GM18526 (cell line): ENCODE measurements around the gene KCNAB2.

Experiments
- POLR2A ChIP-seq: IDR thresholded peaks from 3 replicates; pipeline ENCODE4 v1.6.1; 2011; ENCODE audit not compliant: insufficient read length; ENCODE audit errors: extremely low read depth

The KCNAB2 gene

DNA sequence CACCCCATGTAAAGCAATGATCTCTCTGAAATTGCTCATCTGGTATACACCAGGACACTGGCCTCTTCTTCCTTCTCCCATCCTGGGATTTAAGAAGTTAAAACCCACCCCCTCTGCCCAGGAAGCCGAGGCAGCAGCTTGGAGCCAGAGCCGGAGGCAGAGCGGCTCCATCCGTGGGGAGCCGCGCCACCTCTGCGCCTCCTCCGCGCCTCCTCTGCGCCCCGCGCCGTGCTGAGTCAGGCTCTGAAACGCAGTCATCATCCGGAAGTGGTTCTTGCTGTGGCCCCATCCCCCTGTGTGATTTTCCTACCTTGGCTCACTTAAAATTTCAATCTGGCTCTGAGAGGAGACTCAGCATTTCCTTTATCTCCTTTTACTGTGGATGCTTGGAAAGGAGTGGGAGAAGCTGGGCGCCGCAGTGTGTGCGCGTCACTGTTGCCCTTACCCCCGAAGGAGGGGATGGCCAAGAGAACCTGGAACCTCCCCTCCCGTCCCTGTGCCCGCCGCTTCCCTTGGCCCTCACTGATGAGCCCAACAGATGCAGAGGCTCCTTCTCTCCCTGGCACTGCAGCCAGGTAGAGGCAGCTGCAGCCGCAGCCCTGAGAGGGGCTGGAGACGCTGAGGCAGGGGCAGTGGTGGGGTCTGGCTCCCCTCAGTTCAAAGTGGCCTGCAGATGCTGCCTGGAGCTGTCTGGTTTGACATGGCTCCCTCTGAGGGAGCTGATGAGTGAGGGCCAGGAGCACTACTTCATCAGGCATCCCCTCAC lies 38.2 kb upstream of the KCNAB2 start:
- TF ChIP-seq POLR2A: no peak

DNA sequence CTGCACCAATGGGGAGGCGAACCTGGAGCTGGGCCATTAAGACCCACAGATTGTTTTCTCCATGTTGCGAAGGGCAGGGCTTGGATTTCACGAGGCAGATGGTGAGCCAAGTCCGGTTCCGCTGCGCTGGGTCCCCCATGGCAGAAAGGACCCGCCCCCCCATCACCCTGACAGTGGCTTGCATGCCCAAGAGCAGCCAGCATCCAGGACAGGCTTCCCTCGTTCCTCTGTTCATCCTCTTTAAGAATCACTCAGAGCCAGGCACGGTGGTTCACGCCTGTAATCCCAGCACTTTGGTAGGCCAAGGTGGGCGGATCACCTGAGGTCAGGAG lies 37.6 kb upstream of the KCNAB2 start:
- TF ChIP-seq POLR2A: no peak

DNA sequence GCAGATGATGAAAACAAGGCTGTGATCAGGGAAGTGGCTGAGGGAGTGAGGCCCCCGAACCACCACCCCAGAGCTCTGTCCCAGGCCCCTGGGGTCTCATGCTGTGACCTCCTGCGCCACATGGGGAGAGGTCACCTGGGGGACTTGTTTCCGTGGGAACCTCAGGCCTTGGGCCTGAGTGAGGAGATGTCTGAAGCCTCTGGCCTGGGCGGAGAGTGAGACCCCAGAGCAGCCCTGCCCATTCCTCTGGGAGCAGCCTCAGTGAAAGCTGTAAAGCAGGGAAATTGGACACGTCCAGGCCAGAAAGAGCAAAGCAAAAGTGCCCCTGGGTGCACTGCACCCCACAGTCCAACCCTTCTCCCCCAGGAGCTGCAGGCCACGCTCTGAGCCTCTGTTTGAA lies 37.0 kb upstream of the KCNAB2 start:
- TF ChIP-seq POLR2A: no peak

DNA sequence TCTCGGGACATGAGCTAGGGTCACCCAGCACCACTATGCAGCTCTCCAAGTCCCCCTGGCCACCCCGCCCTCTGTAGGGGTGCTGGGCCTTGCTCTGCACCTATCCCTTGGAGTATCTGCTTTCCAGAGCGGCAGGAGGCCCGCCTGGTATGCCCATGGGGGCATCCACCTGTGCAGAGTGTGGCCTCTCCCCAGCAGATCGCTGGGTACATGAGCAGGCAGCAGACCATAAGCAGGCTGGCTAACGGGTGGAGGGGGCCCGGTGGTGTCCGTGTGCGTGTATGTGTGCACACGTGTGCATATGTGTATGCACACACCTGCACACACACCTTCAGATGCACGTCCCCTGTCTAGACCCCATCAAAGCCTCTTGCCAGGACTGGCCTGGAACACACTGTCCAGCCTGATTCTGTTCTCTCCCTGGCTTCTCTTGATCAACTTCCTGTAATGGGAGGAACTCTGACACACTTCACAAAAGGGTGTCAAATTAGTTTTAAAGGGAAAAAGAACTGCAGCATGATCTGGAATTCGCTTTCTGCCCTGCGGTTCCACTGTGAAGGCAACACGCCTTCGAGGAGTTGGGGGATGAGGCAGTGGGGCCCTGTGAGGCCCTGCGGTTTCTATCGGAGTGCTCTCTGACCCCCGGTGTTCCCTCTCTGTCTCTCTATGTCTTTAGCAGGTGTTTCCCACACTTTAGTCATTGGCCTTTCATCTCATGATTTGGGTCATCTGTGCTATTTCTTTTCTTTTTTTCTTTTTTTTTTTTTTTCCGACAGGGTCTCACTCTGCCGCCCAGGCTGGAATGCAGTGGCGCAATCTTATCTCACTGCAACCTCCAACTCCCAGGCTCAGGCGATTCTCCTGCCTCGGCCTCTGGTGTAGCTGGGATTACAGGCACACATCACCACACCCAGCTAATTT lies 36.3 kb upstream of the KCNAB2 start:
- TF ChIP-seq POLR2A: no peak

DNA sequence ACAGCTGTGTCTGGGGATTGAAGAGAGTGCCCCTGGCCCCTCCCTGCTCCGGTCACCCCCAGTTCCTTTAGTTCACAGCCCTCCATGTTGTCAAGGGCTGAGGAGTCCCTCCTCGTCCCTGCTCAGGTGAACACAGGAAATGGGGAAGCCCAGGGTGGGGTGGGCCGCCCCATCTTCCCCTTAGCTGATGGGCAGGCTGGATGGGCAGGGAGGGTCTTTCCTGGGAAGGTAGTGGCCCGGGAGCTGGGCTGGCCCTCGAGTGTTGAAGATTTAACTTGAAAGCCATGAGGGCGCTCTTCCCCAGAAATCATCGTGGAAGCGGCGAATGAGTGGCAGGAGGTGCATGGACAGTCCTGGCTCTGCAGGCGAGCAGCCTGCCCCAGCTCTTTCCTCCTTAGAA lies 35.1 kb upstream of the KCNAB2 start:
- TF ChIP-seq POLR2A: no peak

DNA sequence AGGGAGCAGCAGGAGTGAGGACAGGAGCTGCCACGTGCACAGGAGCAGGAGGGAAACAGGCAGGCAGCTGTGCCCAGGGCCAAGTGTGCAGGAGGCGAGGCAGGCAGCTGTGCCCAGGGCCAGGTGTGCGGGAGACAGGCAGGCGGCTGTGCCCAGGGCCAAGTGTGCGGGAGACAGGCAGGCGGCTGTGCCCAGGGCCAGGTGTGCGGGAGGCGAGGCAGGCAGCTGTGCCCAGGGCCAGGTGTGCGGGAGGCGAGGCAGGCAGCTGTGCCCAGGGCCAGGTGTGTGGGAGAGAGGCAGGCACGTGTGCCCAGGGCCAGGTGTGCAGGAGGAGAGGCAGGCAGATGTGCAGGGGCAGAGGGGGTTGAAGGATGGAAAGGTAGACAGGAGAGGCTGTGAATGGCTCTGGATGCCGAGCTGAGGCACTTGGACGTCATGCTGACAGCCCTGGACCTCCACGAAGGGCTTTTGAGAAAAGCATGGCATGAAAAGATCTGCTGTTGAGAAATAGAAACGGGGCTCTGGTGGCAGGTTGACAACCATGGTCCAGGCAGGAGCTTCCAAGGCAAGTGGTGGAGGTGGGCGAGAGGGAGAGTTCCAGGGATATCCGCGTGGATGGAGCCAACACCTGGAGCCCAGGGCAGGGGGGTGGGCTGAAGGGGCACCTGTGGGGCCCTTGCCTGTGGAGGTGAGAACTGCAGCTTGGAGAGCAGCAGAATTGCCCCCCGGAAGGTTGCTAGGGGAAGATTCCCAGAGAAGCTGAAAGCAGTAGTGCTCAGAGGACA lies 34.3 kb upstream of the KCNAB2 start:
- no peak for TF ChIP-seq POLR2A

DNA sequence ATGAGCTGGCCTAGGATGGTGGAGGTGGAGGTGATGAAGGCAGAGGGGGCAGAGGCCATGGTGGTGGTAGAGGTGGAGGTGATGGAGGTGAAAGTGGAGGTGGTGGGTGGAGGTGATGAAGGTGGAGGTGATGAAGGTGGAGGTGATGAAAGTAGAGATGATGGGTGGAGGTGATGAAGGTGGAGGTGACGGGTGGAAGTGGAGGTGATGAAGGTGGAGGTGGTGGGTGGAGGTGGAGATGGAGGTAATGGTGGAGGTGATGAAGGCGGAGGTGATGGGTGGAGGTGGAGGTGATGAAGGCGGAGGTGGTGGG lies 33.8 kb upstream of the KCNAB2 start:
- TF ChIP-seq POLR2A: no peak

DNA sequence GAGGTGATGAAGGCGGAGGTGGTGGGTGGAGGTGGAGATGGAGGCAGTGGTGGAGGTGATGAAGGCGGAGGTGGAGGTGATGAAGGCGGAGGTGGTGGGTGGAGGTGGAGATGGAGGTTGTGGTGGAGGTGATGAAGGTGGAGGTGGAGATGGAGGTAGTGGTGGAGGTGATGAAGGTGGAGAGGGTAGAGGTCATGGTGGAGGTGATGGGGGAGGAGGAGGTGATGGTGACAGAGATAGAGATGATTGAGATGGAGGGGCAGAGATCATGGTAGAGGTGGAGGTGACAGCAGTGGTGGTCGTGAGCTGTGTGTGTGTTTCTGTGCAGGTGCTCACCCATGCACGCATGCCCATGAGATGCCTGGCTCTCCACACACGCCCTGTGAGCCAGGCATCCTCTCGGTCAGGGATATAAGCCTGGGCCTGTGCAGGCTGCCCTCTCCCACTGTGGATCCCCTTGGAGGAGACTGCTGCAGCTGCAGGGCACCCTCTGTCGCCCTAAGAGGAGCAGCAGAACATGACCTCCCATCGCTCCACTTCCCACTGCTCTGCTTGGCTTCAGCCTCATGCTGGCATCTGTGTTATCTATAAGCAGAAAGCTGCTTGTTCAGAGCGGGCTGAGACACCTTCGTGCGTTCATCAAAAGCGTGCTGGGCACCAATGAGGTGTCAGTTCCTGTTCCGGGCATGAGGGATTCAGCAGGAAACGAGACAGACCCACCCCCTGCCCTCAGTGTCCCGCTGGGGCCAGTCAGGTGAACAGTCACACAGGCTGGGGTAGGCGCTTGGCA lies 33.0 kb upstream of the KCNAB2 start:
- no peak for TF ChIP-seq POLR2A

DNA sequence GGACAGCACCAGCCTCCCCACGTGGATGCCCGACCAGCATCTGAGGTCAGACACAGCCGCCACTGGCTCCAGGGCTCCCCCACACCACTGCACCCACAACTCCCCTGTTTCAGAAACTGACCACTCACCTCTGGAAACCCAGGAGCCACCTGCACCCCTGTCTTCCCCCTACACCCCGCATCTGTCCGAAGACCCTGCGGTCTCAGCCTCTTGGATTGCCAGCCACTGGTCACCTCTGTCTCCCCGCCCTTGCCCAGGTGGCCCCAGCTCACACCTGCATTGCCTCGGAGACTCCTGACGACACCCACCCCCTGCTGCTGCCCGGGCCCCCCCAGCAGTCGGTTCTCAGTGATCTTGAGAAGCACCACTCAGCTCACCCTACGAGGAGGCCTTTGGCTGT lies 32.2 kb upstream of the KCNAB2 start:
- no peak for TF ChIP-seq POLR2A

DNA sequence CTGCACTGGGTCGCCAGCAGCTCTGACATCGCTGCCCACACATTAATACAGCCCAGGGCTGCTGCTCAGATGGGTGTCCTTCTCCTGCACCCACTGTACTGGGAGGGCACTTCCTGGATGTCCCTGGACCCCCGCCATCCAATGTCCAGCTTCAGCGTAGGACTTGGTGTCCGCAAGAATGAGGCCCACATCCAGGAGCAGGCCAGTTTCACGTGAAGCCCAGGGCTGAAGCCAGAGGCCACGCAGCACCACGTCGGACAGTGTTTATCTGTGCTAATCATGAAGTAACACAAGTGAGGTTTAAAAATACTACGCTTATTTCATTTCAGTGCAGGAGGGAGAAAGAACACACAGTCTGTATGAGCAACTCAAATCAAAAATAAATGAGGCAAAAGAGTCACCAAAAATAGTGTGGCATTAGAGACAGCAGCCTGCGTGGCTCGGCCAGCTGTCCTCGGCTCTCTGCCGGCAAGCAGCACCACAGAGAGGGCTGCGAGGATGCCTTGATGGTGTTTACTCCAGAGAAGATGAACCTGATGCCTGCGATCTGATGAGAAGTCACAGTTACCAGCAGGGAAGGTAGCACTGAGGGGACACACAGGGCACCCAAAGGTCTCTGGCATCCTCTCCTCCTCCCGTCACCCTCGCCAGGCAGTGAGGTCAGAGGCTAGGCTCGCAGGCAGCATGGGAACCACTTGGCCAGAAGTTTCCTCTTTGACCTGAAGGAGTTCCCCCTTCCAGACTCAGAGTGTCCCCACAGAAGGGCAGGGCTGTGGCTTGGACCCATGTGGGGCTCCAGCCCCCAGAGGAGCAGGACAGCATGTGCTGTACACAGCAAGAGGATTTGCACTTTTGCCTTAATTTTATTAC lies 31.3 kb upstream of the KCNAB2 start:
- TF ChIP-seq POLR2A: no peak

DNA sequence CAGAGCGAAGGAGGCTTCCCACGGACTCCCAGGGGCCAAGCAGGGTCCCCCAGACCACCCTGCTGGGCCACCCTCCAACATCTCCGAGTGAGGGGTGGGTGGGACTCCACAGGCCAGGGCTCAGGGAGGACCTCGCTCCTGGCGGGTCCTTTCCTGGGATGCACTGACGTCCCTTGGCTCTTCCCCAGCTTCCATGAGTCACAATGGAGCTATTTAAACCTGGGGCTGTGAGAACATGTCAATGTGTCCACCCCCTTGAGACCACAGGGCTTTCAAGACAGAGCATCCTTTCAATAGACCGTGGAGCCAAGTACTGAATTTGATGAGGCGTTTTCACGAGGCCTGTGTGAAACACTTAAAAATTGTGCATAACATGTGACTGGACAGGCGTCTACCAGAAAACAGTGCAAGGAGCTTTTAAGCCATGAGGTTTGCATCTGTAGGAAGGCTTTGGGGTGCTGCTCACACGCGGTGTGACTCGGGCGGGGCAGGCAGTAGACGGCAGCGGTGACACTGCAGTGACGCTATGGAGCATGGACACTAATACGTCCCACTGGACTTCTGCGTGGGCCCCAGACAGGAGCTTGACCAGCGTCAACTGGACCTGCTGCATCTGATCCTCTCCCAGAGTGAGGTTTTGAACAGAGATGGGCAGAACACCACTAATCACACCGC lies 29.4 kb upstream of the KCNAB2 start:
- no peak for TF ChIP-seq POLR2A

DNA sequence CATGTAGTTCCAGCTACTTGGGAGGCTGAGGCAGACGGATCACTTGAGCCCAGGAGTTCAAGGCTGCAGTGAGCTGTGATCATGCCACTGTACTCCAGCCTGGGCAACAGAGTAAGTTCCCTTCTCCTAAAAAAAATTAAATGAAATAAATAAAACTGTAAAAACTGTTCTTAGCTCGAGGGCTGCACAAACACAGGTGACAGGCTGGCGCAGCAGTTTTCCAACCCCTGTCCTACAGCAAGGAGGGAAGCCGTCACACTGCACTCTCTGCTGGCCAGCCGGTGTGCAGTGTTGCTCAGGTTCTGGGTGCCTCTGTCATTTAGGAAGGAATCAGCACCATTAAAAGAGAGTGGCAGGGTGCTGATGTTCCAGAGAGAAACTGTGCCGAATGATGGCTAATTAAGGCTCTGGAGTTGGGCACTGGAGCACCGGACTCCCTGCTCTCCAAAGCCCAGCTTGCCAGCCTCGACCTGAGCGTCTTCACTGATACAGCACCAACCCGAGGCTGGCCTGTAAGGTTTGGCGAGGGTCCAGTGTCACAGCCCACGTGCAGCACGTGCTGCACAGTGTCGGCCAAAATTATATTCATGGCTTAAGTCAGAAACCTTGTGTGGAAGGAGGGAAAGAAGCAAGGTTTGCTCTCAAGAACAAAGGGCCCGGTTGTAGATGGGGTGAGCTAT lies 26.4 kb upstream of the KCNAB2 start:
- no peak for TF ChIP-seq POLR2A

DNA sequence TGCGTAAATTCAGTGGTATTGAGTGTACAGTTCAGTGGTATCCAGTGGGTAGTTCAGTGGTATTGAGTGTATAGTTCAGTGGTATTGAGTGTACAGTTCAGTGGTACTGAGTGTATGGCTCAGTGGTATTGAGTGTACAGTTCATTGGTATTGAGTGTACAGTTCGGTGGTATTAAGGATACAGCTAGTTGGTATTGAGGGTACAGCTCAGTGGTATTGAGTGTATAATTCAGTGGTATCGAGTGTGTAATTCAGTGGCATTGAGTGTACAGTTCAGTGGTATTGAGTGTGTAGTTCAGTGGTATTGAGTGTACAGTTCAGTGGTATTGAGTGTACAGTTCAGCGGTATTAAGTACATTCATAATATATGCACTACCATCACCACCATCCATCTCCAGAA lies 23.5 kb upstream of the KCNAB2 start:
- no peak for TF ChIP-seq POLR2A
